GM23338 (cell line): ENCODE results near the gene OPN3. TPM values are rescaled to one million over a fixed set of nuclear protein-coding genes. Genes with fewer than 3 reads are reported as not detected.

Experiments
- ATAC-seq: fragments of 200-7000 bp; cut with Tn5 transposase; 3 replicates; pipeline ENCODE4 v1.9.1; 2020
- DNase-seq: peaks from one replicate; pipeline ENCODE4 v3.0.0-alpha.2; 2015; ENCODE audit warnings: low spot score
- H2AFZ ChIP-seq: fragments of 200-600 bp; sonication (generic); 2 replicates; pipeline ENCODE4 v1.8.0; 2016; ENCODE audit warnings: antibody characterized with exemption, mild to moderate bottlenecking, moderate library complexity
- H3F3A ChIP-seq: fragments of 200-600 bp; sonication (generic); replicated peaks from 2 replicates; pipeline ENCODE4 v1.8.0; 2017; ENCODE audit warnings: antibody characterized with exemption, mixed run types, low read depth
- H3K27ac ChIP-seq: fragments of 200-600 bp; sonication (generic); 2 replicates; pipeline ENCODE4 v1.6.1; 2016; ENCODE audit warnings: low read depth
- H3K27me3 ChIP-seq: fragments of 200-600 bp; sonication (generic); 2 replicates; pipeline ENCODE4 v1.8.0; 2016; ENCODE audit warnings: mild to moderate bottlenecking, mixed run types, moderate library complexity; ENCODE audit not compliant: insufficient read depth
- H3K36me3 ChIP-seq: fragments of 200-600 bp; sonication (generic); 2 replicates; pipeline ENCODE4 v1.8.0; 2016; ENCODE audit warnings: mild to moderate bottlenecking; ENCODE audit not compliant: insufficient read depth
- H3K4me1 ChIP-seq: fragments of 200-600 bp; sonication (generic); 2 replicates; pipeline ENCODE4 v1.8.0; 2016; ENCODE audit warnings: mild to moderate bottlenecking, moderate library complexity; ENCODE audit not compliant: insufficient read depth
- H3K4me2 ChIP-seq: fragments of 200-600 bp; sonication (generic); 2 replicates; pipeline ENCODE4 v1.7.1; 2017; ENCODE audit warnings: mixed run types
- H3K4me3 ChIP-seq: fragments of 200-600 bp; sonication (generic); 2 replicates; pipeline ENCODE4 v1.6.1; 2016; ENCODE audit warnings: mixed run types
- H3K79me2 ChIP-seq: fragments of 200-600 bp; sonication (generic); replicated peaks from 2 replicates; pipeline ENCODE4 v1.8.0; 2017; ENCODE audit warnings: mild to moderate bottlenecking; ENCODE audit not compliant: insufficient read depth
- H3K9me2 ChIP-seq: fragments of 200-600 bp; sonication (generic); 2 replicates; pipeline ENCODE4 v1.8.0; 2017; ENCODE audit not compliant: insufficient read depth
- H4K20me1 ChIP-seq: fragments of 200-600 bp; sonication (generic); replicated peaks from 2 replicates; pipeline ENCODE4 v1.8.0; 2017; ENCODE audit warnings: mild to moderate bottlenecking; ENCODE audit not compliant: insufficient read depth
- H3K27ac Mint-ChIP-seq: 2 replicates; pipeline ENCODE4 v1.8.0; 2020; ENCODE audit warnings: inconsistent platforms, mild to moderate bottlenecking, moderate library complexity, mixed read lengths
- H3K27me3 Mint-ChIP-seq: 3 replicates; pipeline ENCODE4 v1.8.0; 2022; ENCODE audit warnings: low read depth, mild to moderate bottlenecking, moderate library complexity, mixed read lengths, inconsistent platforms; ENCODE audit not compliant: insufficient read depth, poor library complexity
- H3K36me3 Mint-ChIP-seq: 3 replicates; pipeline ENCODE4 v1.8.0; 2021; ENCODE audit warnings: low read depth, mild to moderate bottlenecking, inconsistent platforms, moderate library complexity, mixed read lengths
- H3K4me1 Mint-ChIP-seq: 3 replicates; pipeline ENCODE4 v1.8.0; 2020; ENCODE audit warnings: mild to moderate bottlenecking, inconsistent platforms, mixed read lengths
- H3K4me3 Mint-ChIP-seq: 3 replicates; pipeline ENCODE4 v1.8.0; 2021; ENCODE audit warnings: moderate library complexity, mild to moderate bottlenecking, inconsistent platforms, mixed read lengths
- H3K9me3 Mint-ChIP-seq: 3 replicates; pipeline ENCODE4 v1.8.0; 2020; ENCODE audit warnings: moderate library complexity, mild to moderate bottlenecking, inconsistent platforms, mixed read lengths
- CTCF ChIP-seq, 2 experiments: fragments of 200-600 bp in 1 of 2; sonication (generic) in 1 of 2; conservative IDR thresholded peaks; 2 replicates each; pipeline versions ENCODE4 v1.5.1 to v1.6.1; 2016 to 2017; ENCODE audit warnings: antibody characterized with exemption in 2 of 2, low read depth in 2 of 2, mild to moderate bottlenecking in 2 of 2, moderate library complexity in 1 of 2
- ETS1 ChIP-seq: IDR thresholded peaks from 2 replicates; pipeline ENCODE4 v1.6.1; 2016; ENCODE audit warnings: antibody characterized with exemption
- JUNB ChIP-seq: IDR thresholded peaks from one replicate; pipeline ENCODE4 v1.6.1; 2016; ENCODE audit warnings: antibody characterized with exemption; ENCODE audit not compliant: unreplicated experiment
- REST ChIP-seq: IDR thresholded peaks from one replicate; pipeline ENCODE4 v1.6.1; 2018; ENCODE audit warnings: antibody characterized with exemption; ENCODE audit not compliant: unreplicated experiment
- STAT1 ChIP-seq: IDR thresholded peaks from one replicate; pipeline ENCODE4 v1.6.1; 2016; ENCODE audit warnings: antibody characterized with exemption; ENCODE audit not compliant: unreplicated experiment
- ZNF114 ChIP-seq: fragments of 250-450 bp; sonication (Bioruptor Pico); IDR thresholded peaks from 2 replicates; pipeline ENCODE4 v1.5.0; 2020; ENCODE audit warnings: mild to moderate bottlenecking, moderate library complexity
- ZNF331 ChIP-seq: fragments of 250-450 bp; sonication (Bioruptor Pico); IDR thresholded peaks from 2 replicates; pipeline ENCODE4 v1.5.0; 2020; ENCODE audit warnings: low read depth, mild to moderate bottlenecking, moderate library complexity
- ZNF462 ChIP-seq: fragments of 250-450 bp; sonication (Bioruptor Pico); IDR thresholded peaks from 2 replicates; pipeline ENCODE4 v1.5.0; 2020; ENCODE audit warnings: mild to moderate bottlenecking, moderate library complexity
- polyA plus RNA-seq: library from polyadenylated mRNA; unstranded; fragments of >200 nt; fragmentation: Nextera tagmentation; extraction: Ambion mirVana; gene quantifications from 2 replicates; pipeline ENCODE4 v1.2.1, GENCODE V29; 2016
- total RNA-seq: library from RNA; depleted of rRNA; stranded (reverse); fragments of >200 nt; shearing (Covaris generic); gene quantifications from 2 replicates; pipeline ENCODE4 v1.2.3, GENCODE V29; 2014

Gene OPN3
- total and polyA plus RNA-seq, 2 experiments from 2014 or later: 23.7 to 46.8 TPM

- H3K36me3 ChIP-seq: no peaks in the 10 kb centered on the region
- no peaks in the 10 kb centered on the region for H3K79me2 ChIP-seq
- no peaks in the 10 kb centered on the region for H3K4me1 Mint-ChIP-seq
- no peak overlapping the region for H3K4me3 Mint-ChIP-seq
- H3K9me3 Mint-ChIP-seq: no peaks in the 10 kb centered on the region; the same call in 2 of the 3 replicates
- peak; percentile 6 for DNase-seq
- H3K27me3 Mint-ChIP-seq: no peaks in the 10 kb centered on the region
- no peaks in the 10 kb centered on the region for H4K20me1 ChIP-seq
- H2AFZ ChIP-seq: no peak overlapping the region
- no peaks in the 10 kb centered on the region for H3K9me2 ChIP-seq
- no peaks in the 10 kb centered on the region for H3K36me3 Mint-ChIP-seq
- H3K27me3 ChIP-seq: no peaks in the 10 kb centered on the region
- no peak; the same call in 2 of the 3 replicates for ATAC-seq
- H3K4me3 ChIP-seq: no peak overlapping the region
- no peak overlapping the region for H3K27ac Mint-ChIP-seq
- no peaks in the 10 kb centered on the region for H3K4me1 ChIP-seq
- no peak overlapping the region for H3K4me2 ChIP-seq
- H3F3A ChIP-seq: no peaks in the 10 kb centered on the region
- TF ChIP-seq ZNF114 (CRISPR knock-in tag): no peak
- no peak for TF ChIP-seq ZNF462 (CRISPR knock-in tag)
- TF ChIP-seq ETS1: no peak
- no peak for TF ChIP-seq STAT1
- TF ChIP-seq ZNF331 (CRISPR knock-in tag): no peak
- 0 out of 4 replicates have a peak, but pooled peaks of 1 of the 2 experiments have one; percentile 5 for TF ChIP-seq CTCF (conservative IDR thresholded peaks at IDR 0.05; ENCODE audit: low read depth in 2 of 2)
- no peak for TF ChIP-seq REST
- no peak for TF ChIP-seq JUNB
- H3K27ac ChIP-seq: no peak overlapping the region
These were observed 57.2 kb downstream of the OPN3 start for GRCh38 chr1:241582921-241583321.
